Upper lobe of left lung (tissue), 6 donors: ENCODE results near the gene PRKG1. TPM values are rescaled to one million over a fixed set of nuclear protein-coding genes. Genes with fewer than 3 reads are reported as not detected.

Experiments used
- ATAC-seq, 2 donors: fragments of 200-7000 bp; cut with Tn5 transposase; one replicate each; pipeline ENCODE4 v1.9.1; 2022; ENCODE audit warnings: mild to moderate bottlenecking in 2 of 2, moderate library complexity in 2 of 2; ENCODE audit not compliant: low FRiP score in 2 of 2
- DNase-seq, 2 donors: peaks; one replicate each; pipeline ENCODE4 v3.0.0-alpha.2; 2019 to 2020
- H3K27ac ChIP-seq, 4 donors: fragments of 200-600 bp; sonication (generic); one replicate each; pipeline ENCODE4 v1.5.1; 2016 to 2019
- H3K27me3 ChIP-seq, 4 donors: fragments of 200-600 bp; sonication (generic); one replicate each; pipeline ENCODE4 v1.5.1; 2017 to 2019
- H3K36me3 ChIP-seq, 4 donors: fragments of 200-600 bp; sonication (generic); one replicate each; pipeline ENCODE4 v1.5.1; 2016 to 2019
- H3K4me1 ChIP-seq, 4 donors: fragments of 200-600 bp; sonication (generic); one replicate each; pipeline ENCODE4 v1.5.1; 2018 to 2019
- H3K4me3 ChIP-seq, 4 donors: fragments of 200-600 bp; sonication (generic); one replicate each; pipeline ENCODE4 v1.5.1; 2017 to 2019; ENCODE audit warnings: mild to moderate bottlenecking in 2 of 4, moderate library complexity in 1 of 4
- H3K9me3 ChIP-seq, 4 donors: fragments of 200-600 bp; sonication (generic); one replicate each; pipeline ENCODE4 v1.5.1; 2018 to 2019
- EP300 ChIP-seq, 4 donors: sonication (generic); formaldehyde crosslinking; IDR thresholded peaks; one replicate each; pipeline ENCODE4 v1.5.1; 2017; ENCODE audit warnings: antibody characterized with exemption in 4 of 4, control low read depth in 2 of 4
- POLR2A ChIP-seq, 4 donors: fragments of 450-650 bp; IDR thresholded peaks; one replicate each; pipeline ENCODE4 v1.5.1; 2016 to 2017; ENCODE audit warnings: antibody characterized with exemption in 4 of 4, mild to moderate bottlenecking in 2 of 4
- POLR2AphosphoS5 ChIP-seq, 2 donors: sonication (generic); formaldehyde crosslinking; IDR thresholded peaks; one replicate each; pipeline ENCODE4 v1.5.1; 2017; ENCODE audit warnings: antibody characterized with exemption in 2 of 2
- WGBS, 2 donors: methylation state at CpG; one replicate each; pipeline ENCODE4 v1.1.5; 2017 to 2018; 5-methylcytosine and 5-hydroxymethylcytosine counted together
- total RNA-seq, 6 donors: library from RNA; depleted of rRNA in 4 of 6; stranded (reverse); fragments of >200 nt in 4 of 6; gene quantifications; one replicate each; pipeline versions ENCODE4 v1.1.0 to v1.2.1, GENCODE V29; 2016 to 2021
- TF ChIP-seq, protein P1 (sequence below), 6 experiments: fragments of 450-650 bp in 4 of 6; fragments of 200-600 bp in 2 of 6; sonication (generic) in 2 of 6; IDR thresholded peaks; one replicate each; pipeline ENCODE4 v1.5.1; 2016 to 2019; ENCODE audit warnings: antibody characterized with exemption in 6 of 6
- donor health status: DM: no; HTN: no; CAD: no; lungs with moderate emphysema.
- donor health status: DM: no; HTN: yes; CAD: no; lungs with severe emphysema.

Gene PRKG1
- total RNA-seq, 6 donors from 2014 or later = 12.9 to 43.0 (median 25.0) TPM

DNA sequence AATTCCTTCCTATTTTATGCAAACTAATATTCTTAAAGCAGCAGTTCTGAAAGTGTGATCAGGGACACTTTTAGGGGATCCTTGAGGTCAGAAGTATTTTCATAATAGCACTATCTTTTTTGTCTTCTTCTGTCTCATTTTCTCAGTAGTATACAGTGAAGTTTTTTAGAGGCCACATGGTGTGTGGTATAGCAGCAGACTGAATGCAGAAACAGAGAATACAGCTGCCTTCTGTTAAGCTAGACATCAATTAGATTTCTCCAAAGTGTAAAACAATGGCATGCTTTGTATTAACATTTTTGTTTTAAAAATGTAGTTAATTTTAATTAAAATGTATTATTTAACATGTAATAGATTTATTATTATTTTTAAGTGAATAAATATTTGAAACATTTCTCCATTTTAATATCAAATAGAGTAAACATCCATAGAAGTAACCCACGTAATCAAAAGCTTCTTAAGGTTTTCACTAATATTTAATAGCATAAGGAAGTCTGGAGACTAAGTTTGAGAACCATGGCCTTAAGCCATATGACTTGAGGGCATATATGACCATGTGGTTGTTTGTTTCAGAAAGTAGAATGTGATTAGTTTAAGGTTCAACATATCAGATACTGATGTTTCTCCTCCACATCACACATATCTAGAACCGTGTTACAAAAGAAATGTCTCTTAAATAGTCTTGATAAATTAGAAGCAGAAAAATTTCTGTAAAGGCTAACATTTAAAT lies 94.0 kb downstream of the PRKG1 start:
- WGBS, 2 donors = 83 to 87% methylated on average over 2 of the region's 2 CpGs
- no peaks in the 10 kb centered on the region for H3K36me3 ChIP-seq
- H3K27me3 ChIP-seq = no peaks in the 10 kb centered on the region
- ATAC-seq (no peak), DNase-seq (no peak)
- no peak overlapping the region for H3K27ac ChIP-seq
- H3K4me3 ChIP-seq = no peak overlapping the region
- H3K4me1 ChIP-seq = peaks cover 0 to 2% (median 0%) of the 10 kb centered on the region in 4 donors
- H3K9me3 ChIP-seq = no peaks in the 10 kb centered on the region
- no peak for TF ChIP-seq POLR2AphosphoS5 (IDR thresholded peaks at IDR 0.05)
- TF ChIP-seq EP300 (IDR thresholded peaks at IDR 0.05) = no peak
- TF ChIP-seq POLR2A (IDR thresholded peaks at IDR 0.05) = no peak
- TF ChIP-seq, protein P1, sequence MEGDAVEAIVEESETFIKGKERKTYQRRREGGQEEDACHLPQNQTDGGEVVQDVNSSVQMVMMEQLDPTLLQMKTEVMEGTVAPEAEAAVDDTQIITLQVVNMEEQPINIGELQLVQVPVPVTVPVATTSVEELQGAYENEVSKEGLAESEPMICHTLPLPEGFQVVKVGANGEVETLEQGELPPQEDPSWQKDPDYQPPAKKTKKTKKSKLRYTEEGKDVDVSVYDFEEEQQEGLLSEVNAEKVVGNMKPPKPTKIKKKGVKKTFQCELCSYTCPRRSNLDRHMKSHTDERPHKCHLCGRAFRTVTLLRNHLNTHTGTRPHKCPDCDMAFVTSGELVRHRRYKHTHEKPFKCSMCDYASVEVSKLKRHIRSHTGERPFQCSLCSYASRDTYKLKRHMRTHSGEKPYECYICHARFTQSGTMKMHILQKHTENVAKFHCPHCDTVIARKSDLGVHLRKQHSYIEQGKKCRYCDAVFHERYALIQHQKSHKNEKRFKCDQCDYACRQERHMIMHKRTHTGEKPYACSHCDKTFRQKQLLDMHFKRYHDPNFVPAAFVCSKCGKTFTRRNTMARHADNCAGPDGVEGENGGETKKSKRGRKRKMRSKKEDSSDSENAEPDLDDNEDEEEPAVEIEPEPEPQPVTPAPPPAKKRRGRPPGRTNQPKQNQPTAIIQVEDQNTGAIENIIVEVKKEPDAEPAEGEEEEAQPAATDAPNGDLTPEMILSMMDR (IDR thresholded peaks at IDR 0.05) = no peak

DNA sequence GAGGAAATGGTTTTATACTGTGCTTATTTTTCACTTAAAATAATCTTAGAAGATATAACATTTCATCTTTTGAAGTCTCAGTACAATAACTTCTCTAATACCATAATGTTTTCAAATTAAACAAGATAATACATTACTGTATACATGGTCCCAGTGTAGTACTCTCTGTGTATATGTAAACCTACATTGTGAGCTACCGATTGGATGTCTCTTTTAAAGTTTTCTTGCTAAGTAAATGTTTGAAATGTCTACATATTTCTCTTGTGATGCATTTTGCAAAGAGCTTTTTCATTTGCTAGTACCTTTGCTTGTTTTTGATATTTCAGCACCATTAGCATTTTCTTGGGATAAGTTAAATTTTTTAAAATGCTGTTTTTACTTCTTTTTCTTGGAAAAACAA lies 94.8 kb downstream of the PRKG1 start:
- Histone ChIP-seq H3K4me3 (no peak overlapping the region), H3K27me3 (no peaks in the 10 kb centered on the region), H3K9me3 (no peaks in the 10 kb centered on the region), H3K4me1 (peaks cover 0 to 2% (median 0%) of the 10 kb centered on the region in 4 donors), H3K27ac (no peak overlapping the region), H3K36me3 (no peaks in the 10 kb centered on the region)
- TF ChIP-seq POLR2A (IDR thresholded peaks at IDR 0.05) (no peak), POLR2AphosphoS5 (IDR thresholded peaks at IDR 0.05) (no peak)
- TF ChIP-seq, protein P1 (IDR thresholded peaks at IDR 0.05) = no peak
- WGBS, 2 donors = 65 to 71% methylated on average over 1 of the region's 1 CpG
- DNase-seq = no peak
- ATAC-seq = no peak

GRCh38 chr10:51170518-51171245 lies 96.4 kb downstream of the PRKG1 start:
- Histone ChIP-seq H3K9me3 (no peaks in the 10 kb centered on the region), H3K27ac (no peak overlapping the region), H3K4me1 (peaks cover 0 to 2% (median 0%) of the 10 kb centered on the region in 4 donors), H3K36me3 (no peaks in the 10 kb centered on the region), H3K4me3 (no peak overlapping the region), H3K27me3 (no peaks in the 10 kb centered on the region)
- ATAC-seq (no peak), DNase-seq (no peak)
- TF ChIP-seq POLR2A (IDR thresholded peaks at IDR 0.05) (no peak), EP300 (IDR thresholded peaks at IDR 0.05) (no peak), POLR2AphosphoS5 (IDR thresholded peaks at IDR 0.05) (no peak)
- TF ChIP-seq, protein P1 (IDR thresholded peaks at IDR 0.05) = no peak
- WGBS, 2 donors = 91 to 100% methylated on average over 2 of the region's 2 CpGs

- 75 to 81% methylated on average over 2 of the region's 2 CpGs for whole genome bisulfite sequencing, 2 donors
- DNase-seq (no peak), ATAC-seq (peak in 1 of 2 donors; percentile 42)
- Histone ChIP-seq H3K4me1 (peaks cover 0 to 2% (median 0%) of the 10 kb centered on the region in 4 donors), H3K27me3 (no peaks in the 10 kb centered on the region), H3K36me3 (no peaks in the 10 kb centered on the region), H3K9me3 (no peaks in the 10 kb centered on the region), H3K27ac (no peak overlapping the region), H3K4me3 (no peak overlapping the region)
- TF ChIP-seq POLR2AphosphoS5 (IDR thresholded peaks at IDR 0.05) = no peak
- no peak for TF ChIP-seq EP300 (IDR thresholded peaks at IDR 0.05)
- TF ChIP-seq, protein P1 (IDR thresholded peaks at IDR 0.05) = no peak
- TF ChIP-seq POLR2A (IDR thresholded peaks at IDR 0.05) = no peak
Measured at GRCh38 chr10:51171946-51172345, 97.7 kb downstream of the PRKG1 start.
